ENCODE data around the gene REG4.

Gene REG4

DNA sequence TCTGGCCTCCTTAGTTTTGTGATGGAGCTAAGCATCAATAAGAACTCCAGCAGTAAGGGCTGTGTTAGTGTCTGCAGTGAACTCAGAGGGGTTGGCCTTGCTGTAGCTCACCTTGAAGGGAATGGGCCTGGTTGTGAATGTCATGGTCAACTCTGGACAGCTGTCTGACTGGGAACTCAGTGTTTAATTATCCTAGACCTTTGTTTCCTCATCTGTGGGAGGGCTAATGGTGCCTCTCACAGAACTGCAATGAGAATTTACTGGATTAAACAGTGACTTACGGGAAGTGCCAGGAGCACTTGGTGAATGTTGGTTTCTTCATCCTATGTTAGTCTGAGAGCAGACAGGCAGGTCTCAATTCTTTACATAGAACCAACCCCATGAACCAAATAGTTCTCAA lies 66.2 kb downstream of the REG4 start:
- Histone ChIP-seq H3K36me3 (ENCODE audit: insufficient read depth) (no peaks in the 10 kb centered on the region), H3K27me3 (ENCODE audit: insufficient read depth, low read depth) (no peaks in the 10 kb centered on the region), H3K9ac (no peak overlapping the region), H3K4me1 (ENCODE audit: low read depth, poor library complexity, severe bottlenecking) (peaks cover 17% of the 10 kb centered on the region), H4K20me1 (ENCODE audit: insufficient read depth) (no peaks in the 10 kb centered on the region), H3K27ac (no peak overlapping the region), H3K4me3 (IDR thresholded peaks at IDR 0.05; ENCODE audit: insufficient read depth, low read depth, low read length) (no peak overlapping the region), H2AFZ (ENCODE audit: low read depth) (no peak overlapping the region), H3K4me2 (no peak overlapping the region), H3K79me2 (ENCODE audit: insufficient read depth, low read depth) (no peaks in the 10 kb centered on the region)
- TF ChIP-seq, protein P1, sequence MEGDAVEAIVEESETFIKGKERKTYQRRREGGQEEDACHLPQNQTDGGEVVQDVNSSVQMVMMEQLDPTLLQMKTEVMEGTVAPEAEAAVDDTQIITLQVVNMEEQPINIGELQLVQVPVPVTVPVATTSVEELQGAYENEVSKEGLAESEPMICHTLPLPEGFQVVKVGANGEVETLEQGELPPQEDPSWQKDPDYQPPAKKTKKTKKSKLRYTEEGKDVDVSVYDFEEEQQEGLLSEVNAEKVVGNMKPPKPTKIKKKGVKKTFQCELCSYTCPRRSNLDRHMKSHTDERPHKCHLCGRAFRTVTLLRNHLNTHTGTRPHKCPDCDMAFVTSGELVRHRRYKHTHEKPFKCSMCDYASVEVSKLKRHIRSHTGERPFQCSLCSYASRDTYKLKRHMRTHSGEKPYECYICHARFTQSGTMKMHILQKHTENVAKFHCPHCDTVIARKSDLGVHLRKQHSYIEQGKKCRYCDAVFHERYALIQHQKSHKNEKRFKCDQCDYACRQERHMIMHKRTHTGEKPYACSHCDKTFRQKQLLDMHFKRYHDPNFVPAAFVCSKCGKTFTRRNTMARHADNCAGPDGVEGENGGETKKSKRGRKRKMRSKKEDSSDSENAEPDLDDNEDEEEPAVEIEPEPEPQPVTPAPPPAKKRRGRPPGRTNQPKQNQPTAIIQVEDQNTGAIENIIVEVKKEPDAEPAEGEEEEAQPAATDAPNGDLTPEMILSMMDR (conservative IDR thresholded peaks at IDR 0.05; ENCODE audit: low read depth, low read length), result no peak

DNA sequence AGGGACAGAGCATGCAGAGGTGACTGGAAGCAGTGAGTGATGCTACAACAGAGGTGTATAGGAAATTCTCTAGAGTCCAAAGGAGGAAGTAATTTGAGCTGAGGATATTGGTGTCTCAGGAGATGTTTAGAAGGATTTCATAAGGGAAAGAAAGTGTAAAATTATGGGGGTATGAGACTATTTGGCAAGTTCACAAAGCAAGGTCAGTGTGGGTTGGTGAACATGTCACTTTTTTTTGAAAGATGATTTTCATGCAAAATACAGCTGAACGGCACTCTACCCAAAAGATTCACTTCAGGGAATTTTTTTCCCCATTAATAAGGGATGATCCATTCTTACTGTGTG lies 66.7 kb downstream of the REG4 start:
- H3K9ac ChIP-seq, result no peak overlapping the region
- no peak overlapping the region for H3K4me3 ChIP-seq (IDR thresholded peaks at IDR 0.05; ENCODE audit: insufficient read depth, low read depth, low read length)
- no peaks in the 10 kb centered on the region for H3K27me3 ChIP-seq (ENCODE audit: insufficient read depth, low read depth)
- H2AFZ ChIP-seq (ENCODE audit: low read depth), result no peak overlapping the region
- H4K20me1 ChIP-seq (ENCODE audit: insufficient read depth), result no peaks in the 10 kb centered on the region
- TF ChIP-seq, protein P1 (conservative IDR thresholded peaks at IDR 0.05; ENCODE audit: low read depth, low read length), result no peak
- no peak overlapping the region for H3K4me2 ChIP-seq
- no peaks in the 10 kb centered on the region for H3K36me3 ChIP-seq (ENCODE audit: insufficient read depth)
- no peak overlapping the region for H3K27ac ChIP-seq
- peaks cover 17% of the 10 kb centered on the region for H3K4me1 ChIP-seq (ENCODE audit: low read depth, poor library complexity, severe bottlenecking)
- H3K79me2 ChIP-seq (ENCODE audit: insufficient read depth, low read depth), result no peaks in the 10 kb centered on the region

Measured in KMS-11 (cell line).